H1 (cell line): ENCODE data around the gene NLRP7. TPM values are rescaled to one million over a fixed set of nuclear protein-coding genes. Genes with fewer than 3 reads are reported as not detected.
"Not testable (repeated sequence)": the region's sequence is repeated elsewhere in the genome, so short reads cannot be mapped to it uniquely, and the experiment has no call there.

Source experiments
- CTCF ChIA-PET: fragments of 300-600 bp; sonication (Branson Sonifier 250); formaldehyde crosslinking; loops from one replicate; lab custom pipeline; 2021; ENCODE audit not compliant: partially characterized antibody; lab: Charles Lee
- POLR2A ChIA-PET: fragments of 300-600 bp; sonication (Branson Sonifier 250); formaldehyde crosslinking; loops from one replicate; lab custom pipeline; 2021; ENCODE audit warnings: inconsistent platforms; ENCODE audit not compliant: partially characterized antibody; lab: Charles Lee
- DNase-seq, 2 experiments: peaks; one replicate each; pipeline versions ENCODE4 v3.0.0 to v3.0.0-alpha.2; 2010 to 2022; ENCODE audit warnings: low spot score in 2 of 2, low read depth in 1 of 2, mixed read lengths in 1 of 2
- FAIRE-seq: peaks from 2 replicates; lab custom pipeline; 2011; peaks lifted over from hg19 to GRCh38; lab: Jason Lieb, UNC
- H2AFZ ChIP-seq: 2 replicates; pipeline ENCODE4 v1.8.1; 2012; ENCODE audit warnings: low read length, inconsistent platforms
- H2AK5ac ChIP-seq: 2 replicates; pipeline ENCODE4 v1.6.1; 2013; ENCODE audit warnings: low read depth, low read length
- H2BK120ac ChIP-seq: replicated peaks from 2 replicates; pipeline ENCODE3; 2013; ENCODE audit warnings: low read depth, low read length, inconsistent platforms
- H2BK12ac ChIP-seq: 2 replicates; pipeline ENCODE4 v1.6.1; 2013; ENCODE audit warnings: low read depth, low read length
- H2BK15ac ChIP-seq: 2 replicates; pipeline ENCODE4 v1.6.1; 2013; ENCODE audit warnings: low read length
- H2BK20ac ChIP-seq: 2 replicates; pipeline ENCODE4 v1.6.1; 2013; ENCODE audit warnings: low read length
- H2BK5ac ChIP-seq: 2 replicates; pipeline ENCODE4 v1.6.1; 2013; ENCODE audit warnings: low read depth, low read length
- H3K14ac ChIP-seq: 2 replicates; pipeline ENCODE4 v1.6.1; 2013; ENCODE audit warnings: inconsistent platforms; ENCODE audit not compliant: insufficient read length
- H3K18ac ChIP-seq: 2 replicates; pipeline ENCODE4 v1.6.1; 2013; ENCODE audit warnings: low read length; ENCODE audit errors: extremely low read depth
- H3K23ac ChIP-seq: 2 replicates; pipeline ENCODE4 v1.6.1; 2013; ENCODE audit warnings: inconsistent platforms; ENCODE audit not compliant: insufficient read length
- H3K23me2 ChIP-seq: 2 replicates; pipeline ENCODE4 v1.6.1; 2013; ENCODE audit warnings: low read depth, low read length
- H3K27ac ChIP-seq: 2 replicates; pipeline ENCODE4 v1.6.1; 2011; ENCODE audit warnings: low read depth, low read length, inconsistent platforms
- H3K27me3 ChIP-seq, 4 experiments: replicated peaks in 1 of 4; 1 replicate in 1 of 4; 2 replicates in 3 of 4; pipeline versions ENCODE4 v1.6.1 to v1.8.1; 2011 to 2013; ENCODE audit warnings: low read length in 3 of 4, mild to moderate bottlenecking in 3 of 4, inconsistent platforms in 2 of 4, mixed read lengths in 2 of 4, moderate library complexity in 1 of 4; ENCODE audit not compliant: control insufficient read depth in 3 of 4, insufficient read depth in 3 of 4; ENCODE audit errors: extremely low read depth in 1 of 4
- H3K36me3 ChIP-seq, 4 experiments: 2 replicates each; pipeline versions ENCODE4 v1.6.1 to v1.8.1; 2011 to 2013; ENCODE audit warnings: mild to moderate bottlenecking in 4 of 4, low read length in 3 of 4, moderate library complexity in 2 of 4, control low read depth in 1 of 4, inconsistent platforms in 1 of 4; ENCODE audit not compliant: insufficient read depth in 4 of 4, control insufficient read depth in 2 of 4
- H3K4ac ChIP-seq: replicated peaks from 2 replicates; pipeline ENCODE3; 2013; ENCODE audit warnings: low read length, low read depth, mixed read lengths, inconsistent platforms; ENCODE audit not compliant: insufficient read length
- H3K4me1 ChIP-seq, 4 experiments: replicated peaks in 1 of 4; 1 replicate in 1 of 4; 2 replicates in 3 of 4; pipeline versions ENCODE4 v1.6.1 to v1.8.1; 2011 to 2013; ENCODE audit warnings: low read length in 3 of 4, inconsistent platforms in 2 of 4, mixed read lengths in 1 of 4; ENCODE audit not compliant: insufficient read depth in 4 of 4, control insufficient read depth in 3 of 4
- H3K4me2 ChIP-seq, 2 experiments: 2 replicates each; pipeline versions ENCODE4 v1.6.1 to v1.8.1; 2011 to 2013; ENCODE audit warnings: low read depth in 2 of 2, low read length in 2 of 2, control low read depth in 1 of 2, inconsistent platforms in 1 of 2, mild to moderate bottlenecking in 1 of 2; ENCODE audit not compliant: insufficient read depth in 1 of 2
- H3K4me3 ChIP-seq, 4 experiments: fragments of 200-600, 300-600 bp in 1 of 4; sonication (generic), shearing (Covaris generic), sonication (Bioruptor Twin) in 1 of 4; 2 replicates each; pipeline versions ENCODE4 v1.5.1 to v1.8.1; 2011 to 2016; ENCODE audit warnings: low read length in 4 of 4, low read depth in 3 of 4, control low read depth in 2 of 4, inconsistent platforms in 2 of 4, mild to moderate bottlenecking in 2 of 4, mixed read lengths in 1 of 4, moderate library complexity in 1 of 4; ENCODE audit not compliant: insufficient read depth in 2 of 4; ENCODE audit errors: extremely low read depth in 1 of 4
- H3K56ac ChIP-seq: replicated peaks from 2 replicates; pipeline ENCODE3; 2013; ENCODE audit warnings: low read depth, mild to moderate bottlenecking, mixed read lengths, low read length, inconsistent platforms; ENCODE audit not compliant: insufficient read length
- H3K79me1 ChIP-seq: 2 replicates; pipeline ENCODE4 v1.6.1; 2013; ENCODE audit warnings: low read depth, low read length, control low read depth
- H3K79me2 ChIP-seq, 2 experiments: 2 replicates each; pipeline versions ENCODE4 v1.6.1 to v1.8.1; 2012 to 2013; ENCODE audit warnings: low read length in 2 of 2, mild to moderate bottlenecking in 2 of 2, inconsistent platforms in 1 of 2; ENCODE audit not compliant: insufficient read depth in 2 of 2, control insufficient read depth in 1 of 2
- H3K9ac ChIP-seq, 4 experiments: replicated peaks in 1 of 4; 1 replicate in 1 of 4; 2 replicates in 3 of 4; pipeline versions ENCODE4 v1.6.1 to v1.8.1; 2011 to 2013; ENCODE audit warnings: low read depth in 3 of 4, low read length in 3 of 4, control low read depth in 2 of 4, mild to moderate bottlenecking in 2 of 4, moderate library complexity in 2 of 4, inconsistent platforms in 1 of 4; ENCODE audit errors: extremely low read depth in 1 of 4
- H3K9me3 ChIP-seq, 2 experiments: 2 replicates each; pipeline versions ENCODE4 v1.6.1 to v1.8.1; 2012 to 2013; ENCODE audit warnings: mild to moderate bottlenecking in 2 of 2, moderate library complexity in 2 of 2, control low read depth in 1 of 2, inconsistent platforms in 1 of 2, low read depth in 1 of 2, low read length in 1 of 2, mixed read lengths in 1 of 2; ENCODE audit not compliant: insufficient read depth in 2 of 2
- H4K20me1 ChIP-seq, 2 experiments: replicated peaks in 1 of 2; 2 replicates each; pipeline versions ENCODE3 to v1.8.1; 2011 to 2013; ENCODE audit warnings: inconsistent platforms in 2 of 2, low read length in 2 of 2, mild to moderate bottlenecking in 1 of 2; ENCODE audit not compliant: insufficient read depth in 2 of 2, control insufficient read depth in 1 of 2
- H4K5ac ChIP-seq: 2 replicates; pipeline ENCODE4 v1.6.1; 2013; ENCODE audit warnings: low read length, low read depth, mixed read lengths, inconsistent platforms; ENCODE audit not compliant: insufficient read length
- H4K8ac ChIP-seq: 2 replicates; pipeline ENCODE4 v1.8.0; 2013; ENCODE audit warnings: mild to moderate bottlenecking, moderate library complexity, low read length, inconsistent platforms; ENCODE audit not compliant: insufficient read depth; ENCODE audit errors: extremely low read depth
- H4K91ac ChIP-seq: replicated peaks from 2 replicates; pipeline ENCODE3; 2013; ENCODE audit warnings: low read length, mixed read lengths, inconsistent platforms; ENCODE audit not compliant: insufficient read length
- WGBS, 2 experiments: shearing (Covaris generic) in 1 of 2; methylation state at CpG; one replicate each; pipeline versions ENCODE4 v1.1.6 to v1.1.7; 2013 to 2015; ENCODE audit warnings: low lambda C conversion rate in 2 of 2, mixed read lengths in 2 of 2, inconsistent platforms in 1 of 2, low coverage in 1 of 2, missing lambda C conversion rate in 1 of 2; ENCODE audit not compliant: insufficient replicate concordance in 2 of 2, insufficient coverage in 1 of 2, insufficient read length in 1 of 2; ENCODE audit errors: extremely low coverage in 1 of 2, missing lambda C conversion rate in 1 of 2; 5-methylcytosine and 5-hydroxymethylcytosine counted together
- polyA plus RNA-seq, 7 experiments: library from polyadenylated mRNA; depleted of rRNA in 3 of 7; stranded (reverse) in 5 of 7; unstranded in 2 of 7; fragments of >200 nt in 5 of 7; fragments of 200-250 nt in 2 of 7; gene quantifications; 1 replicate in 5 of 7; 2 replicates in 1 of 7; 4 replicates in 1 of 7; pipeline versions ENCODE4 v1.2.1 to v1.2.3, GENCODE V29; 2011 to 2013; ENCODE audit warnings: missing spikeins in 2 of 7, mixed read lengths in 2 of 7
- total RNA-seq: library from RNA; stranded (reverse); fragmentation: NEBNext Ultra II Directional; extraction: Animal tissue kit (Norgen Biotek cat#: 25700); gene quantifications from 2 replicates; pipeline ENCODE4 v1.2.1, GENCODE V29; 2021

Gene NLRP7
- total and polyA plus RNA-seq, 2 of the 8 experiments (the other 6 are each of a cell fraction or from before 2014, with no cell fraction given) = 0.91 to 1.2 TPM

DNA sequence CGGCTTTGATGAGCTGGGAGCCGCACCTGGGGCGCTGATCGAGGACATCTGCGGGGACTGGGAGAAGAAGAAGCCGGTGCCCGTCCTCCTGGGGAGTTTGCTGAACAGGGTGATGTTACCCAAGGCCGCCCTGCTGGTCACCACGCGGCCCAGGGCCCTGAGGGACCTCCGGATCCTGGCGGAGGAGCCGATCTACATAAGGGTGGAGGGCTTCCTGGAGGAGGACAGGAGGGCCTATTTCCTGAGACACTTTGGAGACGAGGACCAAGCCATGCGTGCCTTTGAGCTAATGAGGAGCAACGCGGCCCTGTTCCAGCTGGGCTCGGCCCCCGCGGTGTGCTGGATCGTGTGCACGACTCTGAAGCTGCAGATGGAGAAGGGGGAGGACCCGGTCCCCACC lies 35.2 kb upstream of the NLRP7 start:
- WGBS, 2 experiments = 80% methylated on average over 14 of the region's 23 CpGs; no CpG with 5 or more reads in 1 of the 2 experiments
- not testable (repeated sequence) for H3K9ac ChIP-seq, H4K5ac ChIP-seq, H2BK5ac ChIP-seq, H2BK12ac ChIP-seq, H2AFZ ChIP-seq, H3K23ac ChIP-seq, H3K4me3 ChIP-seq, H3K23me2 ChIP-seq, DNase-seq, H3K4me1 ChIP-seq, H2BK120ac ChIP-seq, H4K8ac ChIP-seq, H3K18ac ChIP-seq, H3K4ac ChIP-seq, FAIRE-seq, H2BK15ac ChIP-seq, H2BK20ac ChIP-seq, H3K36me3 ChIP-seq, H3K79me2 ChIP-seq, H3K27ac ChIP-seq, H2AK5ac ChIP-seq, H3K4me2 ChIP-seq, H3K79me1 ChIP-seq, H3K27me3 ChIP-seq, H3K14ac ChIP-seq, H3K56ac ChIP-seq, H4K91ac ChIP-seq, H3K9me3 ChIP-seq, H4K20me1 ChIP-seq
- ChIA-PET POLR2A (interaction anchor here (0.9 to 1.5 kb wide), 3 partner anchors 8 to 62 kb away, joined by 3 to 5 read pairs (median 3); partner anchors contain the start of gene NLRP7), CTCF (interaction anchor here (1.1 to 1.3 kb wide), 2 partner anchors 501 to 505 kb away, joined by 3 to 4 read pairs; no protein-coding TSS in a partner anchor)
